HS-5 (cell line): Measurements from ENCODE around the gene SRSF4.
"Not testable (repeated sequence)": the region's sequence is repeated elsewhere in the genome, so short reads cannot be mapped to it uniquely, and the experiment has no call there.

Experiments used
- DNase-seq: peaks from one replicate; pipeline ENCODE4 v3.0.0-alpha.2; 2012; ENCODE audit warnings: low read depth

The SRSF4 gene

DNA sequence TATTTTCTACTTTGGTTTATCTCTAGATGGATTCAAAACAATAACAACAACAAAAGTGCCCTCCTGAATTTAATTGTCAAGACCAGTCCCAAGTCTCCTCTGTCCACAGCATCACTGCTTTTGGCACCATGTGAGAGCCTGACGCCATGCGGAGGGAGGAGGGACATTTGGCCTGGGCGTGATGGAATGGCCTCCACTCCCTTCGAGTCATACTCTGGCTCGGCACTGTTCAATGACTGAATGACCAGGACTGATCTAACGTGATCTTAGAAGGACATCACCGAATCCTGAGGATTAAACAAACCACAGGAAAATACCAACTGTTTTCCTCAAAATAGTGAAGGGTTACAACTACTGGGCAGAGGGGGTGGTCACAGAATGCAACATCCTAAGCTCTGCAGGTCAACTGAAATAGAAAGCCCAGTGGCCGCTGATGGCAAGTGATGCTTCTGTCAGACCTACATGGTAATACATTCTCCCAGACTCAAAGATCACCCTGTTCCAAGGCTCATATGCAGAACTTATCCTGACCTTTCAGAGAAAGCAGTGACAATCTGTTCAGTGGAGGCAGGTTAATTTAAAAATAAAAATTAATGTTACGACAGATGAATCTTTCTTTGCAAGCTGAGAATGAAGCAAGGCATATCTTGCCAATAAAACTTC, 19.1 kb downstream of the SRSF4 start:
- DNase-seq = no peak

DNA sequence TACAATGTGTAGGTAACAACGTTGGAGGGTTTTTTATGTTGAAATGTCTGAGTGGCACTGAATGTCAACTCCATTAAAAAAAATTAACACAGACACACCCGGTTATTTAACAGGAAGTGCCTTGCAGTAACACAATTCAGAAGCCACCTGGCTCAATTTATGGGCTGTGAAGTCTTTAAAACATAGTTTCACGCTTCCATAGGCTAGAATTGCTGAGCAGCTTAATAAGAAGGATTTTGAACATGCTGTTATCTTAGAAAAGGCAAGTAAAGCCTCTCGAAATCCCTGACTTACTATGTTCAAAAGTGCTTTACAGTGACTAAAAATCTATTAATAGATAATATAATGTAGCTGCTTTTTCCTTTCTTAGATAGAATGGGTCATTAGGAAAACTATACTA, 19.7 kb downstream of the SRSF4 start:
- no peak for DNase-seq

DNA sequence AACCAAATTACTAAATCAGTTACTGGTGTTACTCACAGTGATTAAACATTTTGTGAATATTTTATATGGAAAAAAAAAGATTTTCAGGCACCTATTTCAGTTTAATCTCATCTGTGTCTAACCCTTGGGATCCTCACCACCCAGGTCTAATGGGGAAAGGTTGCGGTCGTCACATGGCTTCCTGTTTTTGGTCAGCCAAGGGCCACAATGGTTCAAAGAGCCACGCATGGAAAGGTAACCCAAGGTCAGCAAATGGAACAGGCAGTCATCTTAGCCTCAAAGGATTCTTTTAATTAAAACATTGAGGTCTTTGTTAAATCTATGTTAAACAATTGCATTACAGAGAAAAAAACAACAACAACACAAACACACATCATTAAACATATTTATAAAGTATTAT, 21.9 kb downstream of the SRSF4 start:
- no peak for DNase-seq

GRCh38 chr1:29157269-29157601, 24.5 kb downstream of the SRSF4 start:
- DNase-seq = no peak

- no peak for DNase-seq
These were observed 25.0 kb downstream of the SRSF4 start for GRCh38 chr1:29156543-29157268.

DNA sequence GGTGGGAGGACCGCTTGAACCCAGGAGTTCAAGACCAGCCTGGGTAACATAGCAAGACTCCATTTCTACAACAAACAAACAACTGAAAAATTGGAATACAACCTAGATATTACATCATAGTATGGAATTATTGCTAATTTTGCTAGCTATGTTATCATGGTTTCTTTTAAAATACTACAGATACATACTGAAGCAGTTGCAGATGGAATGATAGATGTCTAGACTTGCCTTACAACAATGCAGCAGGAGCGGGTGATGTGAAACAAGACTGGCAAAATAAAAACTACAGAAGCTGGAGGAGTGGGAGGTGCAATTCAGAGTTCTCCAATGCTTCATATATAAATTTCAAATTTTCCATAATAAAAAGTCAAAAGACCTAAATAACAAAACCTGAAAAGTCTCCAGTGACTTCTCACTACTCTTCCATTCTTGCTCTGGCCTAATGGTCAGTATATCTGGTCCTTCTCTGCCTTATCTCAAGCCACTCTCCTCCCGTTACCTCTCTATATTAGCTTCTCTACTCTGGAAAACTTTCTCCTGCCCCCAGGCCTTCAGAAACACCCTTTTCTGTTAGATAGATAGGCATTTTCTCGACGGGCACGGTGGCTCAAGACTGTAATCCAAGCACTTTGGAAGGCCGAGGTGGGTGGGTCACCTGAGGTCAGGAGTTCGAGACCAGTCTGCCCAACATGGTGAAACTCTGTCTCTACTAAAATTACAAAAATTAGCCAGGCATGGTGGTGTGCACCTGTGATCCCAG, 29.5 kb downstream of the SRSF4 start:
- DNase-seq = no peak

DNA sequence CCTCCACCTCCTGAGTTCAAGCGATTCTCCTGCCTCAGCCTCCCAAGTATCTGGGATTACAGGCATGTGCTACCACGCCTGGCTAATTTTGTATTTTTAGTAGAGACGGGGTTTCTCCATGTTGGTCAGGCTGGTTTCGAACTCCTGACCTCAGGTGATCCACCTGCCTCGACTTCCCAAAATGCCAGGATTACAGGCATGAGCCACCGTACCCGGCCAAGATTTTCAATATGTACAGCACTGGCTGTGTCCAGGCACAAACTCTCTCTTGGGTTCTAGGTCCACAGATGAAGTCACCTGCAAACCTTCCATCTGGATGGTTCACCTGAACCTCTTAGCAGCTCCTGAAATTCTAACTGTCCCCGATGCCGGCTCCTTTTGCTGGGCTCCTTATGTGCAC, 31.4 kb downstream of the SRSF4 start:
- not testable (repeated sequence) for DNase-seq

GRCh38 chr1:29148656-29149491, 32.8 kb downstream of the SRSF4 start:
- DNase-seq = no peak

- peak; percentile 95 for DNase-seq
These were observed 35.8 kb downstream of the SRSF4 start for GRCh38 chr1:29145739-29146437.

- no peak for DNase-seq
These were observed 37.5 kb downstream of the SRSF4 start for GRCh38 chr1:29144178-29144577.

- DNase-seq = no peak
These were observed 39.0 kb downstream of the SRSF4 start for GRCh38 chr1:29142714-29143113.

- no peak for DNase-seq
These were observed 45.2 kb downstream of the SRSF4 start for GRCh38 chr1:29136391-29136915.

DNA sequence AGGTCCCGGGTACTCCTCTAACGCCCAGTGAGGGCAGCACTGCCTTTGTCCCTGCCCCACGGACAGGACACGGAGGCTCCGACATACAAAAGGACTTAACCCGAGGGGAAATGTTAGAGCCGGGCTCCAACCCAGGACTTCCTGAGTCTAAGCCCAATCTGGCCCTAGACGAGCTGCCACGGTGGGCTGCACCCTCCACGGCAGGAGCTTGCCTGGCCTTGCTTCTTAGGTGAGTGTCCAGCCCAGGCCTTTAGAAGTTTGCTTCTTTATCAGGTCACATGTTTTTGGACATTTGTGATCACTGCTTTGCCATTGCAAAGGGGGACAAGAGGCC, 47.0 kb downstream of the SRSF4 start:
- DNase-seq = no peak

DNA sequence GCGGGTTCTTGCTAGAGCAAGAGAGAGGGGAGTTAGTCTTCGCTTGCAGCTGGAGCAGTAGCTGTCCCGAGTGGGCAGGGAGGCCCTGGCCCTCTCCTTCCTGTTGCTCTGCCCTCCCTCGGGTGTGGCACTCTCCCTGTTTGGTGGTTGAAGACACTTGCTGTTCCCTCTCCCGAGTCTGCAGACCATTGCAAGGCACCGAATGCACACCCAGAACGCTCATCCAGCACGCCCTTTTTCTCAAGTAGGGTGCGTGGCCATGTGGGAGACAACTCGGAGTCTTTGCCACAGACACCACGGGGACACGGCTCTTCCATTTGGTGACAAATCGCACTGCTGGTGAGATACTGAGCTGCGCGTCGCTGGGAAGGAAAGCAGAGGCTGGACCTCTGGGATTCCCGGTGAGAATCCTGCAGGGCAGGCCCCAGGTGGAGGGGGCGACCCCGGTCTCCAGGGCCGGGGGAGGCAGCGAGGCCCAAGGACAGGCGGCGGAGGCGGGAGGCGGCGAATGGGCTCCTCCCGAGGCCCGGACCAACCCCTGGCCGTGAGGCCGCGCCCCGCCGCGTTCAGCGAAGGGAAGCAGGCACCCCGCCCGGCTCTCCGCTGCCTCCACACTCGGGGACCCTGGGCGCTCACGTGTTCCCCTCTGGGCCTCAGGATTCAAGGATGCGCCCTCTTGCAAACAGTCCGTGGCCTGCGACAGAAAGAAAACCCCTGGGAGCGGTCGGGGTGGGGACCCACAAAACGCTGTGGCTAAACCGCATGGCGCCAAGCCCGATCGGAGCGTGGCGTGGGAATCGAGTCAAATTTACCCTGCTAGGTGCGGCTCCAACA, 47.6 kb downstream of the SRSF4 start:
- no peak for DNase-seq

GRCh38 chr1:29131056-29131455, 50.6 kb downstream of the SRSF4 start:
- DNase-seq = not testable (repeated sequence)

DNA sequence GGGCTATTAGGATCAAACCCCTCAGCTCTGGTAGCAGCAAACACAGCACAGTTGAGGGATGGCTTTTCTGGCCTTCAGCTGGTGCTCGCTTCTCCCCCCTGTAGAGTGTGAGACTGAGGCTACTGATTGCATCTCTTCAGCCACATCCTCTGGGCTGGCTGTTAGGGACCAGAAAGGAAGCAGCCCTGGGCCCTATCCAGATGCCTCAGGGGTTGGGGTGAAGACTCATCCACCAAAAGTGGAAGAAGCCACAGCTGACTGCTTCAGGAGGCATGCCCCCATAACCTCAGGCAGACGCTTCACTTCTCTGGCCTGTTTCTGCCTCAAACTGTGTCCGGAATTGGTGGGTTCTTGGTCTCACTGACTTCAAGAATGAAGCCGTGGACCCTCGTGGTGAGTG, 51.8 kb downstream of the SRSF4 start:
- no peak for DNase-seq

GRCh38 chr1:29128739-29129138, 53.0 kb downstream of the SRSF4 start:
- no peak for DNase-seq

DNA sequence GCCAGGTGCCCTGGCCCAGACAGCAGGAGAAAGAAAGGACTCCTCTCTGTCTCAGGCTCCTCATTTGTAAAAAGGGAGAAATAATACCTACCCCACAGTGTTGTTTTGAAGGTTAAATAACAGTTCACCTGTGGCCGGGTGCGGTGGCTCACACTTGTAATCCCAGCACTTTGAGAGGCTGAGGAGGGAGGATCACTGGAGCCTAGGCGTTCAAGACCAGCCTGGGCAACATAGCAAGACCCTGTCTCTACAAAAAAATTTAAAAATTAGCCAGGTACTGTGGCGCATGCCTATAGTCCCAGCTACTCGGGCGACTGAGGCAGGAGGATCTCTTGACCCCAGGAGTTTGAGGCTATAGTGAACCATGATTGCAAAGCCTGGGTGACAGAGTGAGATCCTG, 55.5 kb downstream of the SRSF4 start:
- no peak for DNase-seq

GRCh38 chr1:29125788-29126187, 55.9 kb downstream of the SRSF4 start:
- DNase-seq = no peak

DNA sequence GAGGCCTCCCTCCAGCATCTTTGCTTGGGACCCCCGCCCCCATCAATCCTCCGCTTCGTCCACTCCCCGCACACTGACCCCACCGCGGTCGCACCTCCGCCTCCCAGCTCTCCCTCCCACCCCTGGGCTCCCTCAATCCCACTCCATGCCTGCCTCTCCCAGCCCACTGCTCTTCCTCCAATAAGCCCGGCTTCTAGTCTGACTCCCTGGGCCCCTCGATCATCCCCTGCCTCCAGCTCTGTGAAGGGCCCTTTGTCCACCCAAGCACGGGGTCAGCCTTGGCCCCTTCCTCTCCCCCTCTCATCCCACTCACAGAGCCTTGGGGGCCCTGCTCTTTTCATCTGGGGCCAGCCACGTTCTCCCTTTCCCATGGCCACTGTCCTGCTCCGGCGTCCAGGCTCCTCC, 56.5 kb downstream of the SRSF4 start:
- DNase-seq = no peak
